ENCODE data around the gene NLRC3.
"Not testable (repeated sequence)": the region's sequence is repeated elsewhere in the genome, so short reads cannot be mapped to it uniquely, and the experiment has no call there.

Gene NLRC3

DNA sequence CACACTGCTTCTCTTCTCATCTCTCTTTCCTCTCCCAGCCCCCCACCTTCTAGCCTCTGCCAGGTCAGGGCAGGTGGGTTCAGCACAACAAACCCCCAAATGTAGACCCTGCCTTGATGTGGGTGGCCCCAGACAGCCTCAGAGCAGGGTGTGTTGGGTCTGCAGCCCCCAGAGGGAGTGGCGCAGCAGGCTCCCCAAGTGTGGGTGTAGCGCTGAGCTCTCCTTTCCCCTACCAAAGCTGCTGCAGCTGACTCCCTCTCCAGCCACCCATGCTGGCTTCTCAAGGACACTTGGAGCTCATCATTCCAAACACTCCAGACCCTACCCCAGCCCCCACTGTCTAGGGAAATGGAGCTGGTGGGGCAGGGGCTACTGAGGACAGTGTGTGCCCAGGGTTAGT lies 27.3 kb downstream of the NLRC3 start:
- FAIRE-seq, result no peak
- no peak for DNase-seq (ENCODE audit: insufficient read length, low spot score)

DNA sequence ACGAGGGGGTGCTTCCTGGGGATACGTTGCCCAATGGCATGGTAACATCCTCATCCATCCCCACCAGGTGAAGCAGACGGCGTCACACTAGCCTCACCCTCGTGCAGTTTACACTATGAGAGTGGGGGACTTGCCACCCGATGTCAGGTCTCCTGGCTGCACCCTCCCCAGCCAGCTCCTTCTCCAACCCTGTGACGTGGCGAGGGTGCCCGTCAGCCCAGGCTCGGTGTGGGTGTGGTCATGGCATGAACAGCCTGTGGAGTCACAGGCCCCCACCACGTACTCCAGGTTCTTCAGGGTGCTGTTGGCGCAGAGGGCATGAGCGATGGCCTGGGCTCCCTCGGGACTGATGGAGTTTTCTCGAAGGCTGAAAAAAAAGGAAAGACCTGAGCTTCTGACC lies 28.3 kb downstream of the NLRC3 start:
- FAIRE-seq (no peak), DNase-seq (ENCODE audit: insufficient read length, low spot score) (no peak)

DNA sequence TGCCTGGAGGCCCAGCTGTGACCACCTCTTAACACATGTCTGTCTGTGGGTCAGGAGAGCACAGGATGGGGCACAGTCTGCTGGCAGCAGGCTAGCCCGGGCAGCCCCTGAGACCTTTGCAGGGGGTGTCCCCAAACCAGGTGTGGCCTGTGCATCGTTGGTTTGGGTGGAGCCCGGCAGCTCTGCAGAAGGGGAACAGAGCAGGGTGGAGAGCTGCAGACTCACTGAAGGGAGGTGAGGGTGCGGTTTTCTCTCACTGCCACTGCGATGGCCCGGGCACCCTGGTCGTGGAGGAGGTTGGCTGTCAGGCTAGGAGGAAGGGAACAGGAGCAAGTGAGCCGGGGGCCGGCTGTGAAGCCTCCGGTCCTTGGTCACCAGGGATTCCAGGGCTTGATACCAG lies 28.8 kb downstream of the NLRC3 start:
- FAIRE-seq (no peak), DNase-seq (ENCODE audit: insufficient read length, low spot score) (no peak)

DNA sequence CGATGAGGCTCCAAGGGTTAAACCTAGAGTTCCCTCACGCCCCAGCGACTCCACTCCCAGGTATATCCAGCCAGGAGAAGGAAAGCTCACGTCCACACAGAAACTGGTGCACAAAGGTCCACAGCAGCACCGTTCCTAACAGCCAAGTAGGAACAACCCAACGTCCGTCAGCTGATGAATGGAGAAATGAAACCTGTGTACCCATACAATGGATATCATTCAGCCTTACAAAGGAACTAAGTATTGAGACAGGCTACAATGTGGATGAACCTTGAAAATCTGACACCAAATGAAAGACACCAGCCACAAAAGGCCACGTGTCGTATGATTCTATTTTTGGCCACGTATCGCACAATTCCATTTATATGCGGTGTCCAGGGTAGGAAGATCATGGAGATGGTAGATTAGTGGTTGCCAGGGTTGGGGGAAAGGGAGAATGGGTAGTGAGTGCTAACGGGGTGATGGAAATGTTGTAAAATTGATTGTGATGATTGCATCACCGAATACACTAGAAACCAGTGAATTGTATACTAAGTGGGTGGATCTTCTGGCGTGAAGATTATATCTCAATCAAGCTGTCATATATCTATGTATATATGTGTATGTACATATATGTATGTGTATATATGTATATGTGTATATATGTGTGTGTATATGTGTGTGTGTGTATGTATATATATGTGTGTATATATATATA lies 30.1 kb downstream of the NLRC3 start:
- FAIRE-seq (no peak), DNase-seq (ENCODE audit: insufficient read length, low spot score) (no peak)

DNA sequence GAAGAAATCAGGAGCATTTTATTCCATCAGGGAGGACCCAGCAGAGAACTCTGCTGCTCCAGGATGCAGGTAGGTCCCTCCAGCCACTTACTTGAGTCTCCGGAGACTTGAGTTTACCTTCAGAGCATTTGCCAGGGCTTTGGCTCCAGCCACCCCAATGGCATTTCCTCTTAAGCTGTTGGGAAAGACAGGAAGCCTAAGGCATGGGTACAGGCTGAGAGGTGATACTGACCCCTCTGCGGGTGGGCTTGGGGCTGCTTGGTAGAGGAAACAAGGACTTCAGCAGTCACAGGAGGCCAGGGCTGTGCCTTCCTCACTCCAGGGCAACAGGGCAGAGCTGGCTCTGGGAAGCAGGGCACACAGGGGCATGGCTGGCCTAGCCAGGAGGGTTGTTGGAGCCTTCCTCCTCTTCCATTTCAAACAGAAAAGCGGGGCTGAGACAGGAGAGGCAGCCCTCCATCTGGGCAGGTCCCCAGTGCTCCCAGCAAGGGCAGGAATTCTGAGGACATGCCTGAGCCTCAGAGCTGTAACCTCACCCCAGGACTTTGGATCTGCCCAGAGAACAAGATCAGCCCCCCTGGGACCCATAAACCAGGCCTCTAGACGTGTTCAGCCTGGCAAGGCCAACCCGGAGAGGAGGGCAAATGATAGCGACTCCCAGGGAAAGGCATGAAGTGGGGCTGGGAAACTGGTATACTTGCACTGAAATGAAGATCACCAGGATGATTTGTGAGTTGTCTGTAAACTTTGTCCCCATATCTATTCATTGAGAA lies 34.4 kb downstream of the NLRC3 start:
- no peak for FAIRE-seq
- DNase-seq (ENCODE audit: insufficient read length, low spot score), result no peak

DNA sequence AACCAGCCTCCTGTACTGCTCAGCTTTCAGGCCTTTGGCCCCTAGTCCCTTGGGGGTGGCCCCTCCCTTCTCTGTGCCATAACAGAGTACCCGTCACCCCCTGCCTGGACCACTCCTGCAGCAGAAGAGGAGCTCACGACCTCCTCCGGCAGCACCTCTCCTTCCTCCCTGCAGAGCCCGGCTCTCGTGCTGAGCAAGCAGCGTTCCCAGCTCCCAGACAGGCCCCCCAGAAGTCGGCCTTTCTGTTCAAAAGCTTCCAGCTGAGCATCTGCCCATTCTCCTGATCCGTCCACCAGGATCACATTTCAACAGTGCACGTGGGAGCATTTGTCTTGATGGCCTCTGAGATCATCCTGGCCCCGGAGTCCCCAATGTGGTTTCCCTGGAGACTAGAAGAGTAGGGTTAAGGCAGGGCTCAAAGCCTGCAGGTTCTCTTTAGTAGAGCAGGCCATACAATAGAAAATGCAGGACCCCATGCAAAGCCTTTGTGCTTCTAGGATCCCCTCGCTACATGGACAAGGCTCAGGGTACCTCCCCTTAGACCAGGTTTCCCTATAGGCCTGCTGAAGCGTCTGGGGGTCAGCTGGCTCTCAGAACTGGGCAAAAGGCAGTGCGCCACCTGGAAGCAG lies 35.6 kb downstream of the NLRC3 start:
- DNase-seq (ENCODE audit: insufficient read length, low spot score) (no peak), FAIRE-seq (no peak)

DNA sequence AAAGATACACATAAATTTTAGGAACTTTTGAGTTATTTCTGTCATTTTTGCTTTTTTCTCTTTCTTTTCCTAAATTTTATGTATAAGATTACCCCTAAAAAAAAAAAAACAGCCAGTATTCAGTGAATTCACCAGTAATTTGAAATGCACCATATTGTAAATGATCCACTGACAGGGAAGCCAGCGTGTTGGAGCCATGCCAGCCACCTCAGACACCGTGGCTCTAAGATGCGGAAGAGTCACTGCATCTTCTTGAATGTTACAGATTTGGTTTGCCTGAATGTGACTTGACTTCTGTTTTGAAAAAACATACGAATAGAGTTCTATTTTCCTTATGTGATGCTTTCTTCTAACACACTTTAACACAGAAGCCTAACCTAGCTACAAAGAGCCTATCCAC lies 39.0 kb downstream of the NLRC3 start:
- DNase-seq (ENCODE audit: insufficient read length, low spot score) (no peak), FAIRE-seq (no peak)

DNA sequence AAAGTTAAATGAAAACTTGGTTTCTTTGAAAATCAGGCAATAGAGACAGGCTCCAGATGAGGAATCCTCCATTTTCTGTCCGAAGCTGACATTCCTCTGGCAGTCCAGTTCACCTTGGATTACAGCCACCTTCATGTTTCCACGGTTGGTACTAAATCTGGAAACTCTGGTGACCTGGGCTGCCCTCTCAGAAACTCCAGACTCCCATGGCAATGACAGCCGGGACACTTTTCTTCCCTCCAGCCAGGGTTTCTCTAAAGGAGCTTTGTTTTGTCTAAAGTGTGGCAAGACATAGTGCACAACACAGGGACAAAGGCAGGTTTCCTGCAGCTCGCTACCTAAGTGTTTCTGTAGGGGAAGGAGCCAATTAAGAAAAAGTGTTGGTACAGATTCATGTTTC lies 40.4 kb downstream of the NLRC3 start:
- DNase-seq (ENCODE audit: insufficient read length, low spot score), result no peak
- no peak for FAIRE-seq

DNA sequence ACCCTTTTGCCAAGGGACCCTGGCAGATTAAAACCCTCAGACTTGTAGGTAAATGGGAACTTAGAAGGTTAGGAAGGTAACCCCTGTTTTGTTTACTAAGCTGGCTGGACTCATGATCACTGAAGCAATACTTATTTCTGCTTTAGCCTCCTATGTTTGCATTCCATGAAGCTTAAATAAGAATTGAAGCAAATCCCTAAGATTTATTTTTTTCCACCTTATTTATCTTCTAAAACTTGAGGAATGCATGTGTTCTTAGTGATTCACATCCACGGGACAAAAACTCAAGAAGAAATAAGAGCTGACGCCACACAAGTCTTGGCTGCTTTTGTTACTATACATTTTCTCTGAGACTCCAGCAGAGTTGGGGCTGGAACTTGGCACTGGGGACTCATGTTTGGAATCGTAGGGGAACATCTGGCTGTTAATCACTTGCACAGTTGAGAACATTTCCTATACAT lies 40.9 kb downstream of the NLRC3 start:
- FAIRE-seq (no peak), DNase-seq (ENCODE audit: insufficient read length, low spot score) (no peak)

DNA sequence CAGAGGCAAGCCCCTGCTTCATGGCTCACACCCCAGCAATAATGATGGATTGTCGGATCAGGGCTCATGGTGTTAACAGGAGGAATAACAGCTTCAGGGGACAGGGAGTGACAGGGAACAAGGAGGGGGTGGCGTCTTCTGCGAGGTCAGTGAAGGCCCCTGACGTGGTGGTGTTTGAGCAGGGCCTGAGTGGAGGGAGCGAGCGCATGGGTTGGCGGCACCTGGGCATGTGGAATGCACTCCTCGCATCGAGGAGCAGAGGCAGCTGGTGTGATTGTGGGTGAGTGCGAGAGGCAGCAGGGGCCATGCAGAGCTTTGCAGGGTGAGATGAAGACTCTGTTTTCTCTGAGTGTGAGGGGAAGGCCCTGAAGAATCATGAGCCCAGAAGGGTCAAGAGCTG lies 43.1 kb downstream of the NLRC3 start:
- DNase-seq (ENCODE audit: insufficient read length, low spot score) (no peak), FAIRE-seq (no peak)

DNA sequence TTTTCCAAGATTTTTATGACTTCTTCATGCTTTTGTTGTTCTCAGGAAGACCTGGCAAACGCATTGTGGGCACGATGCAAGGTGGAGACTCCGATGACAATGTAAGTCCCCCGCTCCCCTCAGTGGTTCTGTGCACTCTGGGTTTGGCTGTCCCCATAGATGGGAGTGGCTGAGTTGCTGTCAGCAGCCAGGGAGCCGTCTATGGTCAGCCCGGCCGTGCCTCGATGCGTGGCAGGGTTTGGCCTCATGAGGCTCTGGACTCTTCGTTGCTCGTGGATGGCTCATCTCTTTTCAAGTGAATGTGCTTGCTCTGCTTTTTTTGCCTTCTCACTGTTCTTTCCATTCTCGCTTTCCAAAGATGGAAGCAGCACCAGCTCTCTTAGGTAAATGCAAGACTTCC lies 44.5 kb downstream of the NLRC3 start:
- FAIRE-seq (no peak), DNase-seq (ENCODE audit: insufficient read length, low spot score) (no peak)

DNA sequence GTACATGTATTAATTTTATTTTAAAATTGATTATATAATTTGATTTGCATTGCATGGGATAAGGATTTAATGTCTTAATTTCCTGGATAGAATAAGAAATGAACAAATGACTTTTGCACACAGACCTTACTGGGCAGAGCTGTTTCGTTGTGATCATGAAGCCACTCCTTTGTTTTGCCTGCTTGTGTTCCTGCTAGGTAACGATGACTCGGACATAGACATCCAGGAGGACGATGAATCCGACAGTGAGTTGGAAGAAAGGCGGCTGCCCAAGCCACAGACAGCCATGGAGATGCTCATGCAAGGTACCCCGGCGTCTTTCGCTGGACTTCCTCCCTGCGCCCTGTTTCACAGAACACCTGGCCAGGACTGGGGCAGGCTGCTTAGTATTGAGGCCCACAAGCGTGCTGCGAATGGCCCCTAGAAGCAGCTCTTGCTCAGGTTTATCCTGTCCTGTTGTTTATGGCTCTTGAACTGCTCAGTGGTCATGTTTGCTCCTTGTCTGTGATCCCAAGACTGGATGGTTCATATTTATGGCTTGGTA lies 46.8 kb downstream of the NLRC3 start:
- FAIRE-seq, result no peak
- no peak for DNase-seq (ENCODE audit: insufficient read length, low spot score)

DNA sequence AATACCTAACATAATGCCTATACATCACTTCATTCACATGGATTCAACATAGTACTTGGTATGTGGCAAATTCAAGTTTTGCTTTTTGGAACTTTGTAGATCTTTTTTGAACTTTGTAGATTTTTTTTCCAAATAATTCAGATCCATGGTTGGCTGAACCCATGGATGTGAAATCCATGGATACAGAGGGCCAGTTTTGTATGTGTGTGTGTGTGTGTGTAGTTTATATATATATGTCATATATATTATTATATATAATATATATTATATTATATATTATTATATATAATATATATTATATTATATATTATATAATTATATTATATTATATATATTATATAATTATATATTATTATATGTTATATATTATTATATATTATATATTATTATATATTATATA lies 48.0 kb downstream of the NLRC3 start:
- no peak for FAIRE-seq
- no peak for DNase-seq (ENCODE audit: insufficient read length, low spot score)

DNA sequence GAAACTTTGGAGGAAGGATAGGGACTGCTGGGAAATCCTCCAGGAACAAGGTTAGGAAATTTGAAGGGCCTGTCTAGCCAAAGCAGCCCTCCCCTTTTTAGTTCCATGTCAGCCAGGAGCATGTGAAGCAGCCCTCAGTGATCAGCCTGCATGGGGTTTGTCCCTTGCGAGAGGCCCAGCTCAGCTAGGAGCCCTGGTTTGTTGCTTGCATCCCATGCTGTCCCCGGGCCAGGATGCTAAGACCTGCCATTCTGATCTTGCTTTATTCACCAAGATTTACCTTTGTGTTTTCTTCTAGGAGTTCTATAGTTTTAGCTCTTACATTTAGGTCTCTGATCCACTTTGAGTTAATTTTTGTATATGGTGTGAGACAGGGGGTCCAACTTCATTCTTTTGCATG lies 48.8 kb downstream of the NLRC3 start:
- no peak for FAIRE-seq
- DNase-seq (ENCODE audit: insufficient read length, low spot score), result no peak

DNA sequence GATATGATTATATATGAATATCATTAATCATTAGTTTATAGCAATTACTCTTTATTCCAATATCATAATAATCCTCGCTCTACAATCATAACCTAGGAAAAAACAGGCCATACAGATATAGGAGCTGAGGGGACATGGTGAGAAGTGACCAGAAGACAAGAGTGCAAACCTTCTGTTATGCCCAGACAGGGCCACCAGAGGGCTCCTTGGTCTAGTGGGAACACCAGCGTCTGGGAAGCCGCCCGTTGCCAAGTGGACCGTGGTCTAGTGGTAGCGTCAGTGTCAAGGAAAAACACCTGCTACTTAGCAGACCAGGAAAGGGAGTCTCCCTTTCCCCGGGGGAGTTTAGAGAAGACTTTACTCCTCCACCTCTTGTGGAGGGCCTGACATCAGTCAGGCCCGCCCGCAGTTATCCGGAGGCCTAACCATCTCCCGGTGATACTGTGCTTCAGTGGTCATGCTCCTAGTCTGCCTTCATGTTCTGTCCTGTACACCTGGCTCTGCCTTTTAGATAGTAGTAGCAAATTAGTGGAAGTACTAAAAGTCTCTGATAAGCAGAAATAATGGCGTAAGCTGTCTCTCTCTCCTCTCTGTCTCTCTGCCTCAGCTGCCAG lies 49.9 kb downstream of the NLRC3 start:
- not testable (repeated sequence) for FAIRE-seq; DNase-seq (ENCODE audit: insufficient read length, low spot score)

DNA sequence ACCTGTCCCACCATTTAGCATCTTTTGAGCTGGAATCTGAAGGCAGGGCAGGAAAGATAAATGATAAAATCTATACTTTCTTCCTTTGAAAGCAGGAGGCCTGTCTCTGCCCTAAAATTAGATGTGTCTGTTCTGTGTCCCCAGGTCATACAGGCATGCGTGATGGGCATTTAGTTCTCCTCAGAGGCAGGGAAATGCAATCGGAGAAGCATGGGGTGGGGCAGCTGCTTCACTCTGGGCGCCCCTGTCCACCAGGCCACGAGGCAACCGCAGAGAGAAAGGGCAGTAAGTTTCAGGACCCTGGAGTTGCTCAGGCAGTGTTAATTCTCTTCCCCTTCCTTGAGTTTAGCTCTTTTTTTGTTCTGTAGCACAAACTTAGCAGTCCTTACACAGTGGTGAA lies 51.3 kb downstream of the NLRC3 start:
- no peak for FAIRE-seq

DNA sequence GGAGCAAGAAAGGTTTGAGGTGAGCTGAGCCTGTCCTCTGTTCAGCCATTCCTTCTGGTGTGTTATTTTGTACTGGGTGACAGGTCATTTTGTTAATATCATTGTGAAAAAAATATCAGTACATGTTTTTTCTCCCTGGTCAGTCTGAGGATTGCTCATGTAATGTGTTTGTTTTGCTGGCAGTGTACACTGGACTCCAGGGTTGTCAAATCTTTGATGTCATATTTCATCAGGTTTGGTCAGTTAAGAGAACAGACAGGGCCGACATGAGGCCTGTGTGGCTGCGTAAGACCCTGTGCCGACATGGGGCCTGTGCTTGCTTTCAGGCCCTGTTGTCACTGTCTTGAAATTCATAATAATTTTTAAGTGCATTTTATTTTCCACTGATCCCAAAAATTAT lies 53.9 kb downstream of the NLRC3 start:
- DNase-seq (ENCODE audit: insufficient read length, low spot score), result no peak
- no peak for FAIRE-seq

More for the DNA sequence above, 51.3 kb downstream of the NLRC3 start:
- no peak for DNase-seq (ENCODE audit: insufficient read length, low spot score)

DNA sequence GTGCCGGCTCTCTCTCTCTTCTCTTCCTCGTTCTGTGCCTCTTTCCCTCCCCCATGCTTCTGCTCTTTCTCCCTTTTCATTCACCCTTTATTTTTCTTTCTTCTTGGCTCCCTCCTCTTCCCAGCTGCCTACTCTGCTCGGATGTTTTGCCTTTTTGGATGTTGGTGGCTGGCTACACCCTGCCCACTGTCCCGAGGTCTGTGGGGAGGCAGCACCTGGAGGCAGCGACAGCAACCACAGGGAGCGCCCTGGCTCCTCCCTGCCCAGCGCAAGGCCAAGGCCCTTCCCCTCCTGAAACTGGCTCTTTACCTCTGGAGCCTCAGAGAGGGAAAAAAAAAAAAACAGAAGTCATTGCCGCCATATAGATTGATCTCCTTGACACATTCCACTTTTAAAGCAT lies 56.4 kb downstream of the NLRC3 start:
- FAIRE-seq (no peak), DNase-seq (ENCODE audit: insufficient read length, low spot score) (no peak)

DNA sequence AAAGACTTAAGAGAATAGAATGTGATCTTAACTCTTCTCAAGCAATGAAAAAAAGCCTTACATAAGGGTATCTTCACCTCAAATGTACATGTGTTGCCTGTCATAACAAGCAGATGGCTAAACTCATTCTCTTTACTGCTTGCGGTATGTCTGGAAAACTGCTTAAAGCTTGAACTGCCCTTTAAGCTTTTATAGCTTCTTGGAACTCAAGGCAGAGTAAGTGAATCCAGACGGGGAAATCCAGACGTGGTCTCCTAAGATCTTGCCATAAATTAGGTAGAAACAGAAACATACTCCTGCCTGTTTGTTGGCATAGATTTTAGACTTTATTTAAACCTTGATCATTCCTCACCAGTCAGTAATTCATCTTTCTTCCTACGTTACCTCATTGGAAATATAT lies 56.8 kb downstream of the NLRC3 start:
- no peak for FAIRE-seq
- no peak for DNase-seq (ENCODE audit: insufficient read length, low spot score)

DNA sequence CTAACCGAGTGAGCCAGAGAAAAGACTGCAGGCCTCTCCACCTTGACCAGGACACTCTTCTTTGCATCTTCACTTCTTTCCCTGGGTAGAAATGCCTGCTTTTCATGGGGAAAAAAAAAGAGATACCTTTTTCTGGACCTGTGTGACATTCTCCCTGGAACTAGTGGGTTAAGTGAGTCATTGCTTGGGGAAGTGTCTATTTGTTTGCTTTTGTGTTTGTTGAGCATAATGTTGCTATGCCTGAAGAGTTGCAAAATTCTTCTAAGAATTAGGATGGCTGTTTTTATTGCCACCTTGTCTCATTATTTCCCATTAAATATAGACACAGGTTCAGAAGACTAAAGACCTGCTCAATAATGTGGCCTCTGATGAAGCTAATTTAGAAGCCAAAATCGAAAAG lies 57.6 kb downstream of the NLRC3 start:
- DNase-seq (ENCODE audit: insufficient read length, low spot score), result no peak
- no peak for FAIRE-seq

DNA sequence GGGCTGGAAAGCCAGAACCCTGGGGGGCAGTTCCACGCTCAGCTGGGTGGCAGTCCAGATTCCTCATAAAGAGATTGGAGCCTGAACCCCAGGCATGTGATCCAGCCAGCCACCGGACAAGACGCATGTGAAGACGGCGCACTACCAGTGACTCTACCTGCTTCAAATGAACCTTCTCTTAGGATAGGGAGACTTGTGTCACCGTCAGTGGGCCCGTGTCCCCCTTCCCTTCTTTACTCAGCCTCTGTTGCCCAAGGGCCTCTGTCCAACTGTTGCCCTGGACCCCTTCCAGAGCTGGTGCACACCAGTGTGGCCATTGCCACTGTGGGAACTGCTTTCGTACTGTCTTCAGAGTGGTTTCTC lies 58.2 kb downstream of the NLRC3 start:
- FAIRE-seq, result no peak

More for the DNA sequence above, 58.2 kb downstream of the NLRC3 start:
- no peak for DNase-seq (ENCODE audit: insufficient read length, low spot score)

All from HTR-8/SVneo (cell line).